HG03103 (cell line): ENCODE data around the gene KPNA3.
"Not testable (repeated sequence)": the region's sequence is repeated elsewhere in the genome, so short reads cannot be mapped to it uniquely, and the experiment has no call there.

Experiments used
- ATAC-seq: cut with Tn5 transposase; IDR thresholded peaks from one replicate; pipeline ENCODE4 v1.9.1; 2021; ENCODE audit warnings: low read depth; ENCODE audit not compliant: unreplicated experiment

KPNA3 gene

GRCh38 chr13:49792550-49793324 is at the start of gene KPNA3:
TSS of gene KPNA3 (minus strand) at chr13:49792682. CDS start at chr13:49792506, 176 bp downstream.
- peak; percentile 81 for ATAC-seq

- no peak for ATAC-seq
Observed at GRCh38 chr13:49841964-49842363, 49.5 kb upstream of the KPNA3 start.

DNA sequence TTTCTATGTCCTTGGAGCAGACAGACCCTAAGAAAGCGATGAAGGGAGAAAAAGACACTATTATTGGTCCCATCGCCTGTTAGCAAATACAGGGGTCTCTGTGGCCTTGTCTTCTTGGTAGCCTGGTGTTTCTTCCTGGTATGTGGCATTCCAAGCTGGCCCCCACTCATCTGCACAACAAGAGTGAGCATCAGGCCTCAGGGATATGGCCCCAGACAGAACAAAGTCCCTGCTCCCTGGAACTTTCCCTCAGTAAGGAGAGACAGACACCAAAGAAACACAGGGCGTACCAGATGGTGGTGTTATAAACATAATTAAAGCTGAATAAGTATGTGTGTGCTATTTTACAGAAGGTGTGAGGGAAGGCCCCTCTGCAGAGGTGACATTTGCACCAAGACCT is 48.2 kb upstream of the KPNA3 start:
- ATAC-seq = no peak

DNA sequence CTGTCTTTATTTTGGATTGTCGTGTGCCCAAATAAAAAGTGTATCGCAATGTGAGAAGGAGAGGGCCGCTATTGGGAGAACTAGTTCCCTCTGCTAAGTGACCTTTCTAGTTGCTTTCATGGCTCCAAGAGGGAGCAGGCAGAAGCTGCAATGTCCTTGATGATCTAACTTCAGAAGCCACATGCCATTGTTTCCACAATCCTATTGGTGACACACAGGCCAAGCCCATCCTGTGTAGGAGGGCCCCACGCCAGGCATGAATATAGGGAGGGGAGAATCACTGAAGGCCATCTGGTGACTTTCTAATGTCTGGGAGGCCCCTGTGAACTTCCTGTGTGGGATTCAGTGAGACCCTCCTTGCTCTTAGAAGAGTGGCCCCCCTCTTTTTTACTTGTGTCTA is 47.8 kb upstream of the KPNA3 start:
- no peak for ATAC-seq

DNA sequence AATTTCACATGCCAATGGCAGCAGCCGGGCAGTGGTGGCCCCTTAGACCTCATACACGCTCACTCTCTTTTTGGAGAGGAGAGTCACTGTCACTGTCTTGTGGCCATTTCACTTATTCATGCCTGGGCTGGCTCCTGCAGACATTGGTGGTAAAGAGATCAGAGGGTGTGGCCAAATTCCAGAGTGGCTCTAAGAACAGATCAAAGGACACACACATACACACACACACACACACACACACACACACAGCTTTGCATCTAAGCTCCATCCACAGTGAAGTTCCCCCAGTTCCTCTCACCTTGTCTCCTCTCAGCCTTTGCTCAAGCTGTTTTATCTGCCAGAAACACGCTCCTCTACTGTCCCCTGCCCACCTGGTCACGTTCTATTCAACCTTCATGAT is 46.5 kb upstream of the KPNA3 start:
- ATAC-seq = no peak

- no peak for ATAC-seq
Observed at GRCh38 chr13:49836516-49836915, 44.0 kb upstream of the KPNA3 start.

DNA sequence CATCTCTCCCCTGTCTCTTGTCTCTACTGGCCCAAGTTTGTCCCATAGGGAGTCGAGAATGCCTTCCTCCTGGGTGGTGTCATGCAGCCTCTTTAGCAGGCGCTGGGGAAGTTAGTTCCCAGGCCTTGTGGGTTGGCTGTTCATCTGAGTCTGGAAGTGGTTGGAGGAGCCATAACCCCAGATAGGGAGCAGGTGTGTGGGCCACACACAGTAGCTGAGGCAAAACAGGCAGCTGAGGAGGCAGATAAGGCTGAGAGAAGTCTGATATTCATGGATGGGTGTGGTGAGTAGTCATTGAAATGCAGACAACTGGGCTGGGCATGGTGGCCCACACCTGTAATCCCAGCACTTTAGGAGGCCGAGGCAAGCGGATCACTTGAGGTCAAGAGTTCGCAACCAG is 40.9 kb upstream of the KPNA3 start:
- ATAC-seq = no peak

DNA sequence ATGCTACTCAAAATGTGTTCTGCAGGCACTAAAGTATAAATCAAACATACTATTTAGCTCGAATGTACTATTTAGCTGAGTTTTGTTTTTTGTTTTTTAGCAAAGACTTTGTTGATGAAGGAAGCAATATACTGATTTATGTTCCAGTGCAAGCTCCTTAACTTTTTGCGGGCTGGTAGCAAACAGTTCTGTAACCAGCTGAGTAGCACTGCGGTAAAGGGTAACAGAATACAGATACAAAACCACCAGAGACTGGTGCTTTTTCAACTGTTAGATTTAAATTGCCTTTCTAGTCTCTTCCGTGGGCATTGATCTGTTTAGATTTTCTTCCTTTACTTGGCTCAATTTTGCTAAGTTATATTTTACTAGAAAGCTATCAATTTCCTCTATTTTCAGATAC is 39.0 kb upstream of the KPNA3 start:
- no peak for ATAC-seq

DNA sequence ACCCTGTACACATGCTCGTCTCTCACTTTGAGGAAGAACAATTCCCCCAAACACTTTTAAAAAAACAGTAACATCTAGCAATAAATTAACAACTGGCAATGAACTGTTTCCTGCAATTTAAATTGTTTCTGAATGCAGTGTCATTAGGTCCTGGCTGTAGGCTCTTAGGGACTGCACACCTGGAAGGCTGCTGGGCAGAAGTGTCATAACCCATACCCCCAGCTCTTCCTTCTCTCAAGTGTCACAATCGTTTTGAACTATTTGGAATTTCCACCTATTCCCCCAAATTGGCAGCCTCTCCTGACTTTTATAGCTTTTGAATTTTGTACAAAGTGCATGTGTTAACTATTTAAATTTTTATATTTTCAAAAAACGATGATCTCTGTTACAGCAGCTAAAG is 38.2 kb upstream of the KPNA3 start:
- no peak for ATAC-seq

- no peak for ATAC-seq
Observed at GRCh38 chr13:49829715-49830114, 37.2 kb upstream of the KPNA3 start.

GRCh38 chr13:49828453-49828852 is 36.0 kb upstream of the KPNA3 start:
- ATAC-seq = no peak

GRCh38 chr13:49827891-49828290 is 35.4 kb upstream of the KPNA3 start:
- ATAC-seq = no peak

GRCh38 chr13:49827336-49827735 is 34.9 kb upstream of the KPNA3 start:
- ATAC-seq = no peak

GRCh38 chr13:49821216-49822009 is 28.9 kb upstream of the KPNA3 start:
- ATAC-seq = no peak

- ATAC-seq = no peak
Observed at GRCh38 chr13:49820591-49821215, 28.2 kb upstream of the KPNA3 start.

DNA sequence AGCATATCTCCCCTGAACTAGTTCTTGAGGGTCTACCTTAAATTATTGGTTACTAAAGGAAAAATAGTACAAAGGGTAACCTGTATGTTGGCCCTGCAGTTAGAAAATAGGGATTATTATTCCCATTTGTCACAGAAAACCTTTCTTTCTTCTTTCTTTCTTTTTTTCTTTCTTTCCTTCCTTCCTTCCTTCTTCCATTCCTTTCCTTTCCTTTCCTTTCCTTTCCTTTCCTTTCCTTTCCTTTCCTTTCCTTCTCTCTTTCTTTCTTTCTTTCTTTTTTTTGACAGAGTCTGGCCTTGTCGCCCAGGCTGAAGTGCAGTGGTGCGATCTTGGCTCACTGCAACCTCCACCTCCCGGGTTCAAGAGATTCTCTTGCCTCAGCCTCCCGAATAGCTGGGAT is 23.6 kb upstream of the KPNA3 start:
- ATAC-seq = not testable (repeated sequence)

DNA sequence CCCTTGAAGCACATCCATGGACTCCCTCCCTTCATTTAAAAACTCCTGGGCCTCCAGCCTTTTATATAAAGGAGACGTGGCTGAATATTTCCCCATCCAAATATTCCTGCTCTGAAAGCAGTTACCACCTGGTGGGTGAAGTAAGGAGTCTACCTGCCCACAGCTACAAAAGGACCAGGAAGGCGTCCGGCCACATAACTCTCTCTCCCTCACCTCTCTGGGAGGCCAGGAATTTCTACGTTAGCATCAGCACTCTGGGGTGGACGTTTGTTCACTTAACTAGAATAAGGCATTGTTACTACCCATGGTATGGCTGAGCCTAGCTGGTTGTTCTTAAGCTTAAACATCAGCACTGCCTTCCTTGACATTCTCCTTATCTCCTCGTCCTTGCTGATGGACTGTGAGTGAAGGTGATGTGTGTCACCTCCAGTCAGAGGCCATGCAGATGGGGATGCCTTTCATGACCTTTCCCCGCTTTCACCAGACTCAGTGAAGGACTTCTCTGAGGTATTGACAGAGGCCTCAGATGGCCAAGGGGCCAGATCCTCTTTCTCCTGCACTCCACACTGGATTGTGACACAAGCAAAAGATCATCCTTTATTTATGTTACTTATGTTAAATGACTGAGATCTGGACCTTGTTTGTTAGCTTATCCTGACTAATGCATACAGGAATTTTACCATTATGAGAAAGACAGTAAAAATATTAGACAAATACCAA is 22.2 kb upstream of the KPNA3 start:
- ATAC-seq = no peak

GRCh38 chr13:49812812-49813211 is 20.3 kb upstream of the KPNA3 start:
- no peak for ATAC-seq

- ATAC-seq = no peak
Observed at GRCh38 chr13:49811527-49811908, 19.0 kb upstream of the KPNA3 start.

GRCh38 chr13:49810567-49811526 is 18.4 kb upstream of the KPNA3 start:
- no peak for ATAC-seq
